ENCODE measurements around the gene RAB40C. TPM values are rescaled to one million over a fixed set of nuclear protein-coding genes. Genes with fewer than 3 reads are reported as not detected.

The RAB40C gene
- total and polyA plus RNA-seq, 2 donors from 2014 or later: 18.1 to 24.0 TPM

GRCh38 chr16:631808-632358 is 42.0 kb downstream of the RAB40C start:
- Histone ChIP-seq H3K4me1 (ENCODE audit: control insufficient read depth in 2 of 3, insufficient read depth in 2 of 3, low read depth in 1 of 3, low read length in 3 of 3) (peaks cover 0 to 33% (median 12%) of the 10 kb centered on the region in 3 donors), H3K36me3 (ENCODE audit: control insufficient read depth in 2 of 3, insufficient read depth in 3 of 3, low read length in 3 of 3) (peaks cover 0 to 4% (median 0%) of the 10 kb centered on the region in 3 donors), H3K27me3 (ENCODE audit: control insufficient read depth, insufficient read depth, low read length) (no peaks in the 10 kb centered on the region), H3K27ac (ENCODE audit: low read depth in 2 of 2, low read length in 2 of 2) (no peak overlapping the region), H3K9me3 (ENCODE audit: control insufficient read depth in 2 of 3, insufficient read depth in 1 of 3, low read length in 3 of 3) (no peaks in the 10 kb centered on the region), H3K9ac (ENCODE audit: low read length in 3 of 3) (no peak overlapping the region), H3K4me3 (ENCODE audit: low read length in 3 of 3) (no peak overlapping the region)
- FAIRE-seq: no peak
- intact Hi-C loops (cut with DNase I): no loop called here
- TF ChIP-seq CTCF (IDR thresholded peaks at IDR 0.05; ENCODE audit: borderline replicate concordance, extremely low read depth, insufficient read depth): no peak
- no peak for DNase-seq

- H3K27me3 ChIP-seq (ENCODE audit: control insufficient read depth, insufficient read depth, low read length): no peaks in the 10 kb centered on the region
- H3K36me3 ChIP-seq (ENCODE audit: control insufficient read depth in 2 of 3, insufficient read depth in 3 of 3, low read length in 3 of 3): no peaks in the 10 kb centered on the region
- intact Hi-C loops (cut with DNase I): no loop called here
- no peak overlapping the region for H3K27ac ChIP-seq (ENCODE audit: low read depth in 2 of 2, low read length in 2 of 2)
- H3K4me1 ChIP-seq (ENCODE audit: control insufficient read depth in 2 of 3, insufficient read depth in 2 of 3, low read depth in 1 of 3, low read length in 3 of 3): peaks cover 0 to 38% (median 12%) of the 10 kb centered on the region in 3 donors
- DNase-seq: peak in 2 of 5 donors; percentile 56 to 76
- no peak for FAIRE-seq
- H3K9ac ChIP-seq (ENCODE audit: low read length in 3 of 3): no peak overlapping the region
- no peak for TF ChIP-seq CTCF (IDR thresholded peaks at IDR 0.05; ENCODE audit: borderline replicate concordance, extremely low read depth, insufficient read depth)
- no peaks in the 10 kb centered on the region for H3K9me3 ChIP-seq (ENCODE audit: control insufficient read depth in 2 of 3, insufficient read depth in 1 of 3, low read length in 3 of 3)
- H3K4me3 ChIP-seq (ENCODE audit: low read length in 3 of 3): no peak overlapping the region
Observed at GRCh38 chr16:632486-633335, 42.8 kb downstream of the RAB40C start.

- TF ChIP-seq CTCF (IDR thresholded peaks at IDR 0.05; ENCODE audit: borderline replicate concordance, extremely low read depth, insufficient read depth): no peak
- DNase-seq: no peak
- Histone ChIP-seq H3K9ac (ENCODE audit: low read length in 3 of 3) (no peak overlapping the region), H3K4me1 (ENCODE audit: control insufficient read depth in 2 of 3, insufficient read depth in 2 of 3, low read depth in 1 of 3, low read length in 3 of 3) (peaks cover 0 to 42% (median 12%) of the 10 kb centered on the region in 3 donors), H3K9me3 (ENCODE audit: control insufficient read depth in 2 of 3, insufficient read depth in 1 of 3, low read length in 3 of 3) (no peaks in the 10 kb centered on the region), H3K27me3 (ENCODE audit: control insufficient read depth, insufficient read depth, low read length) (no peaks in the 10 kb centered on the region), H3K36me3 (ENCODE audit: control insufficient read depth in 2 of 3, insufficient read depth in 3 of 3, low read length in 3 of 3) (no peaks in the 10 kb centered on the region), H3K4me3 (ENCODE audit: low read length in 3 of 3) (no peak overlapping the region), H3K27ac (ENCODE audit: low read depth in 2 of 2, low read length in 2 of 2) (no peak overlapping the region)
- intact Hi-C loops (cut with DNase I): no loop called here
- no peak for FAIRE-seq
Observed at GRCh38 chr16:633336-634050, 43.6 kb downstream of the RAB40C start.

Data from kidney (tissue), 14 donors.